ENCODE data around the gene WDR86. TPM values are rescaled to one million over a fixed set of nuclear protein-coding genes. Genes with fewer than 3 reads are reported as not detected.

The WDR86 gene
- total RNA-seq, 2 experiments from 2014 or later, result 0.25 TPM

- DNase-seq (no peak), ATAC-seq (no peak)
- Mint-ChIP-seq H3K27ac (no peak overlapping the region), H3K9me3 (peaks cover 4% of the 10 kb centered on the region), H3K27me3 (no peaks in the 10 kb centered on the region), H3K4me1 (ENCODE audit: low read depth) (peaks cover 9% of the 10 kb centered on the region), H3K4me3 (no peak overlapping the region), H3K36me3 (ENCODE audit: low read depth) (no peaks in the 10 kb centered on the region)
- POLR2A ChIA-PET, result interaction anchor here (0.5 kb wide), 1 partner anchor 1529 kb away, joined by 3 read pairs; no protein-coding TSS in a partner anchor
- intact Hi-C loops (cut with micrococcal nuclease), result no loop called here
- CTCF ChIA-PET, result interaction anchor here (0.7 kb wide), 1 partner anchor 14 kb away, joined by 3 read pairs; no protein-coding TSS in a partner anchor
- no peak for TF ChIP-seq CTCF (IDR thresholded peaks at IDR 0.05)
Observed at GRCh38 chr7:151394076-151395035, 15.5 kb downstream of the WDR86 start.

- Mint-ChIP-seq H3K4me3 (no peak overlapping the region), H3K9me3 (peaks cover 4% of the 10 kb centered on the region), H3K36me3 (ENCODE audit: low read depth) (no peaks in the 10 kb centered on the region), H3K27me3 (no peaks in the 10 kb centered on the region), H3K4me1 (ENCODE audit: low read depth) (peaks cover 9% of the 10 kb centered on the region), H3K27ac (no peak overlapping the region)
- intact Hi-C loops (cut with micrococcal nuclease), result no loop called here
- ChIA-PET CTCF (interaction anchor here (0.7 kb wide), 1 partner anchor 13 kb away, joined by 3 read pairs; no protein-coding TSS in a partner anchor), POLR2A (no interaction called here)
- no peak for DNase-seq
- ATAC-seq, result no peak
- no peak for TF ChIP-seq CTCF (IDR thresholded peaks at IDR 0.05)
Observed at GRCh38 chr7:151393031-151393977, 16.5 kb downstream of the WDR86 start.

GRCh38 chr7:151392426-151392825 is 17.4 kb downstream of the WDR86 start:
- ChIA-PET CTCF (no interaction called here), POLR2A (no interaction called here)

GRCh38 chr7:151392002-151392401 is 17.8 kb downstream of the WDR86 start:
- peaks cover 5% of the 10 kb centered on the region for H3K4me1 Mint-ChIP-seq (ENCODE audit: low read depth)

More at GRCh38 chr7:151392426-151392825, 17.4 kb downstream of the WDR86 start:
- Mint-ChIP-seq H3K4me1 (ENCODE audit: low read depth) (peaks cover 5% of the 10 kb centered on the region), H3K27me3 (no peaks in the 10 kb centered on the region), H3K36me3 (ENCODE audit: low read depth) (no peaks in the 10 kb centered on the region), H3K9me3 (no peaks in the 10 kb centered on the region), H3K4me3 (no peak overlapping the region), H3K27ac (no peak overlapping the region)
- no peak for TF ChIP-seq CTCF (IDR thresholded peaks at IDR 0.05)
- DNase-seq (no peak), ATAC-seq (no peak)
- intact Hi-C loops (cut with micrococcal nuclease), result no loop called here

More at GRCh38 chr7:151392002-151392401, 17.8 kb downstream of the WDR86 start:
- ChIA-PET CTCF (no interaction called here), POLR2A (no interaction called here)
- no peak for DNase-seq
- Mint-ChIP-seq H3K9me3 (no peaks in the 10 kb centered on the region), H3K27me3 (no peaks in the 10 kb centered on the region), H3K36me3 (ENCODE audit: low read depth) (no peaks in the 10 kb centered on the region), H3K4me3 (no peak overlapping the region), H3K27ac (no peak overlapping the region)
- TF ChIP-seq CTCF (IDR thresholded peaks at IDR 0.05), result no peak
- intact Hi-C loops (cut with micrococcal nuclease), result no loop called here
- no peak for ATAC-seq

Data from activated CD8-positive, alpha-beta T cell treated with anti-CD3 and anti-CD28 coated beads for 36 hours (primary cell).